ENCODE measurements around the gene CLK2.

CLK2 gene

DNA sequence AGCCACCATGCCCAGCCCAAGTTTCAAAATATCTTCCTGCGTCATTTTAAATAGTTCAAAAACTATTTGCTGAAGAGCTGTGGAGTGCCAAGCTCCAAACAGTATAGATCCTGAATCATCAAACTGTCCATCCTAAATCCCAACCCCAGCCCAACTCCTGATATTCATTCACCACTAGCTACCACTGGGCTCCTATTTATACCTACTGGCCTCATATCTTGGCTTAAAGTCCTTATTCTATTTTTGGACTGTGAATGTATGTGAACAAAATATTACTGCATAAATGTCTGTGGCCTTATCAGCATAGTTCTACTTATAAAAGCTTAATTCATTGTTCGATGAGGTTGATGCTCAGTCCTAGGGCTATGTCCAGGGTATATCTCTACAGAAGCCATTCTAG is 5.9 kb downstream of the CLK2 start:
- no peak overlapping the region for H3K4me3 ChIP-seq (ENCODE audit: low read depth, low read length)
- no peak for DNase-seq (ENCODE audit: low read depth)
- TF ChIP-seq, protein P1, sequence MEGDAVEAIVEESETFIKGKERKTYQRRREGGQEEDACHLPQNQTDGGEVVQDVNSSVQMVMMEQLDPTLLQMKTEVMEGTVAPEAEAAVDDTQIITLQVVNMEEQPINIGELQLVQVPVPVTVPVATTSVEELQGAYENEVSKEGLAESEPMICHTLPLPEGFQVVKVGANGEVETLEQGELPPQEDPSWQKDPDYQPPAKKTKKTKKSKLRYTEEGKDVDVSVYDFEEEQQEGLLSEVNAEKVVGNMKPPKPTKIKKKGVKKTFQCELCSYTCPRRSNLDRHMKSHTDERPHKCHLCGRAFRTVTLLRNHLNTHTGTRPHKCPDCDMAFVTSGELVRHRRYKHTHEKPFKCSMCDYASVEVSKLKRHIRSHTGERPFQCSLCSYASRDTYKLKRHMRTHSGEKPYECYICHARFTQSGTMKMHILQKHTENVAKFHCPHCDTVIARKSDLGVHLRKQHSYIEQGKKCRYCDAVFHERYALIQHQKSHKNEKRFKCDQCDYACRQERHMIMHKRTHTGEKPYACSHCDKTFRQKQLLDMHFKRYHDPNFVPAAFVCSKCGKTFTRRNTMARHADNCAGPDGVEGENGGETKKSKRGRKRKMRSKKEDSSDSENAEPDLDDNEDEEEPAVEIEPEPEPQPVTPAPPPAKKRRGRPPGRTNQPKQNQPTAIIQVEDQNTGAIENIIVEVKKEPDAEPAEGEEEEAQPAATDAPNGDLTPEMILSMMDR (IDR thresholded peaks at IDR 0.05; ENCODE audit: control insufficient read depth, extremely low read depth, insufficient read depth), result no peak

DNA sequence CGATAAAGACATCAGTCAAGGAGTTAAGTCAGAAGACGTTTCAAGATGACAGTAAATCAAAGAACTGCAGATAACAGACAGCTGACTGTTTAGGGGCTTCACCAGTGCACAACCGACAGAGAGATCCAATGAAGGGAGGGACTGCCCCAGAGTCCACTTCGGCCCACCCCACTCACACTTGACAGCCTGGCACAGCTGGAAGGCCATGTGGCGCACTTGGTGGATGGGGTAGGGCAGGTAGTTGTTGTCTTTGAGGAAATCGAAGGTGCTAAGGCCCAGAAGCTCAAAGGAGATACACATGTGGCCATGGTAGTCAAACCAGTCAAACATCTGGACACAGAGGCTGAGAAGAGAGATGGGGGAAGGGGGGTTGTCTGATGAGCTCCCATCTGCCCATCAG is 6.8 kb downstream of the CLK2 start:
- H3K4me3 ChIP-seq (ENCODE audit: low read depth, low read length), result no peak overlapping the region
- TF ChIP-seq, protein P1 (IDR thresholded peaks at IDR 0.05; ENCODE audit: control insufficient read depth, extremely low read depth, insufficient read depth), result no peak
- DNase-seq (ENCODE audit: low read depth), result no peak

GRCh38 chr1:155263067-155263466 is 10.2 kb downstream of the CLK2 start:
- no peak for DNase-seq (ENCODE audit: low read depth)
- H3K4me3 ChIP-seq (ENCODE audit: low read depth, low read length), result no peak overlapping the region
- TF ChIP-seq, protein P1 (IDR thresholded peaks at IDR 0.05; ENCODE audit: control insufficient read depth, extremely low read depth, insufficient read depth), result no peak

DNA sequence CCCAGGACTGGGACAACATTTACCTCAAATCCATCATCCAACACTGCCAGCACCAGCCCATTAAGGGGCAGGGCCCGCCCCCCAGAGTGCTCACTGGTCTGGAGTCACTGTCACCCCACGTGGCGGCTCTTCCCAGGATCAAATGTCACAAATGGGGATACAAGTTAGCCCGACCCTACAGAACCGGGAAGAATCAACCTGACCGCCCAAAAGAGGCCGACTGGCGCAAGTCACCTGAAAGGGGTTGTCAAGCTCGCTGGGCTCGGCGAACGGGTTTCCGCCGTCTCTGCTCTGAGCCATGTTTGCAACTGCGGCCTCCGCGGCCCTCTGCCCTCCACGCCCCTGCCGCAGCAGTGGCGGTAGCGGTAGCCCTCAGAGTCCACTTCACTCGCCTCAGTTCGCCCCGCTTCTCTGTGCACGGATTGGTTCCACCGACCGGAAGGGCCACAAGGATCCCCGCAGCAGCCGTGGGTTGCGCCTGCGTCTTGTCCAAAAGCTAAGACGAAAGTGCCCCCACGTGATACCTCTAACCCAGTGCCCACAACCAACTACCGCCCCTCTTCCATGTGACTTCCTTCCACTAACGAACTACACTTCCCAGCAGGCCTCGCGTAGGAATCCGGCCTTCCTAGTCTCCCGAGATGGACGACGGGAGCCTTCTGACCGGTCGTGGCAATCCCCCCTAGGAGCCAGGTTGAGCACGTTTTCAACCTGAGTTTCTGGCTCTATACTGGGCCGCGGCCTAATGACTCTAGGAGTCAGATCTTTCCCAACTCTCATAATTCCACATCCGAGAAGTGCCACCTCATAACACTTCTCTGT is 11.2 kb downstream of the CLK2 start, which contains the start of gene SCAMP3:
TSS of gene SCAMP3 (minus strand) at position 509 of the 822 bp plus-strand sequence. CDS start at position 300, 209 bp downstream.
- peak within 1 kb of the TSS; percentile 96 for H3K4me3 ChIP-seq (ENCODE audit: low read depth, low read length)
- TF ChIP-seq, protein P1 (IDR thresholded peaks at IDR 0.05; ENCODE audit: control insufficient read depth, extremely low read depth, insufficient read depth), result no peak

GRCh38 chr1:155261493-155261851 is 11.8 kb downstream of the CLK2 start:
- DNase-seq (ENCODE audit: low read depth), result no peak
- TF ChIP-seq, protein P1 (IDR thresholded peaks at IDR 0.05; ENCODE audit: control insufficient read depth, extremely low read depth, insufficient read depth), result no peak
- H3K4me3 ChIP-seq (ENCODE audit: low read depth, low read length), result peak overlapping the region; percentile 96

More for the DNA sequence above, 11.2 kb downstream of the CLK2 start, which contains the start of gene SCAMP3:
- DNase-seq (ENCODE audit: low read depth), result peak; percentile 96

GRCh38 chr1:155260276-155260675 is 13.0 kb downstream of the CLK2 start:
- TF ChIP-seq, protein P1 (IDR thresholded peaks at IDR 0.05; ENCODE audit: control insufficient read depth, extremely low read depth, insufficient read depth), result no peak
- DNase-seq (ENCODE audit: low read depth), result no peak
- no peak overlapping the region for H3K4me3 ChIP-seq (ENCODE audit: low read depth, low read length)
